Metanephros (tissue), 2 donors: Measurements from ENCODE around the gene RARA. TPM values are rescaled to one million over a fixed set of nuclear protein-coding genes. Genes with fewer than 3 reads are reported as not detected.

Source experiments
- small RNA-seq: library from RNA; depleted of rRNA; stranded (forward); fragments of <200 nt; gene quantifications from one replicate; pipeline ENCODE3, GENCODE V24; 2014; ENCODE audit warnings: low replicate concordance
- total RNA-seq: library from RNA; depleted of rRNA; stranded (reverse); fragments of >200 nt; gene quantifications from one replicate; pipeline ENCODE4 v1.2.3, GENCODE V29; 2014

RARA gene
- total RNA-seq: 40.4 TPM

GRCh38 chr17:40309031-40309948 is at the start of gene RARA:
RARA (plus strand) TSS chr17:40309180; CDS start chr17:40331219, 22,039 bp downstream.

GRCh38 chr17:40287494-40288369 is 21.2 kb upstream of the RARA start, which contains the start of gene CDC6:
CDC6 (plus strand) TSS chr17:40287879; CDS start chr17:40289421, 1,542 bp downstream.

GRCh38 chr17:40364121-40364861 is 55.3 kb downstream of the RARA start, which contains the start of gene GJD3:
GJD3 (minus strand) TSS chr17:40364737; CDS start chr17:40363815, 922 bp downstream.

Small RNA genes within 50 kb of the gene (small RNA-seq; reads per million reads assigned to genes)
- not detected for gene RF00019
- gene RNA5SP441: not detected

Other genes with a start within 250 kb of the RARA start
- gene THRA, start 246.2 kb upstream of the RARA start, total RNA-seq: 51.0 TPM
- gene NR1D1, start 208.6 kb upstream of the RARA start, total RNA-seq: 5.3 TPM
- 70.0 TPM for gene MSL1, start 187.2 kb upstream of the RARA start, total RNA-seq
- gene CASC3, start 168.6 kb upstream of the RARA start, total RNA-seq: 50.6 TPM
- gene RAPGEFL1, start 131.7 kb upstream of the RARA start, total RNA-seq: 5.7 TPM
- 10.5 TPM for gene WIPF2, start 89.9 kb upstream of the RARA start, total RNA-seq
- 6.0 TPM for gene CDC6, start 21.3 kb upstream of the RARA start, total RNA-seq
- 0.88 TPM for gene GJD3, start 55.6 kb downstream of the RARA start, total RNA-seq
- gene TOP2A, start 108.7 kb downstream of the RARA start, total RNA-seq: 46.1 TPM
- gene IGFBP4, start 134.3 kb downstream of the RARA start, total RNA-seq: 198 TPM
- gene TNS4, start 192.4 kb downstream of the RARA start, total RNA-seq: 0.35 TPM